GM19467 (cell line): Measurements from ENCODE around the gene PLEKHA7.

Experiments used
- ATAC-seq: cut with Tn5 transposase; IDR thresholded peaks from one replicate; pipeline ENCODE4 v1.9.1; 2021; ENCODE audit warnings: mild to moderate bottlenecking, moderate library complexity; ENCODE audit not compliant: unreplicated experiment

PLEKHA7 gene

GRCh38 chr11:16815047-16815767, 199.0 kb downstream of the PLEKHA7 start:
- ATAC-seq: no peak

- no peak for ATAC-seq
Measured at GRCh38 chr11:16814410-16815046, 199.7 kb downstream of the PLEKHA7 start.

GRCh38 chr11:16813126-16813525, 201.1 kb downstream of the PLEKHA7 start:
- no peak for ATAC-seq

- ATAC-seq: no peak
Measured at GRCh38 chr11:16812274-16812673, 201.9 kb downstream of the PLEKHA7 start.

GRCh38 chr11:16811136-16812020, 202.8 kb downstream of the PLEKHA7 start:
- no peak for ATAC-seq

GRCh38 chr11:16809886-16810668, 204.1 kb downstream of the PLEKHA7 start:
- ATAC-seq: no peak

- ATAC-seq: no peak
Measured at GRCh38 chr11:16807306-16807705, 206.9 kb downstream of the PLEKHA7 start.

GRCh38 chr11:16806791-16807190, 207.4 kb downstream of the PLEKHA7 start:
- ATAC-seq: no peak

GRCh38 chr11:16805938-16806337, 208.3 kb downstream of the PLEKHA7 start:
- no peak for ATAC-seq

GRCh38 chr11:16804104-16804947, 209.9 kb downstream of the PLEKHA7 start:
- no peak for ATAC-seq

- ATAC-seq: no peak
Measured at GRCh38 chr11:16801288-16801980, 212.8 kb downstream of the PLEKHA7 start.

- no peak for ATAC-seq
Measured at GRCh38 chr11:16800382-16800781, 213.8 kb downstream of the PLEKHA7 start.

GRCh38 chr11:16799890-16800289, 214.3 kb downstream of the PLEKHA7 start:
- no peak for ATAC-seq

GRCh38 chr11:16799221-16799620, 215.0 kb downstream of the PLEKHA7 start:
- no peak for ATAC-seq

GRCh38 chr11:16797776-16798175, 216.4 kb downstream of the PLEKHA7 start:
- no peak for ATAC-seq

- no peak for ATAC-seq
Measured at GRCh38 chr11:16796311-16796710, 217.9 kb downstream of the PLEKHA7 start.

- no peak for ATAC-seq
Measured at GRCh38 chr11:16795146-16795545, 219.1 kb downstream of the PLEKHA7 start.

- ATAC-seq: no peak
Measured at GRCh38 chr11:16794047-16794818, 220.0 kb downstream of the PLEKHA7 start.

- no peak for ATAC-seq
Measured at GRCh38 chr11:16793511-16793910, 220.7 kb downstream of the PLEKHA7 start.
